ENCODE data around the gene PTPRG. TPM values are rescaled to one million over a fixed set of nuclear protein-coding genes. Genes with fewer than 3 reads are reported as not detected.

The PTPRG gene
- total and polyA plus RNA-seq, 11 donors = 8.0 to 48.5 (median 35.4) TPM

DNA sequence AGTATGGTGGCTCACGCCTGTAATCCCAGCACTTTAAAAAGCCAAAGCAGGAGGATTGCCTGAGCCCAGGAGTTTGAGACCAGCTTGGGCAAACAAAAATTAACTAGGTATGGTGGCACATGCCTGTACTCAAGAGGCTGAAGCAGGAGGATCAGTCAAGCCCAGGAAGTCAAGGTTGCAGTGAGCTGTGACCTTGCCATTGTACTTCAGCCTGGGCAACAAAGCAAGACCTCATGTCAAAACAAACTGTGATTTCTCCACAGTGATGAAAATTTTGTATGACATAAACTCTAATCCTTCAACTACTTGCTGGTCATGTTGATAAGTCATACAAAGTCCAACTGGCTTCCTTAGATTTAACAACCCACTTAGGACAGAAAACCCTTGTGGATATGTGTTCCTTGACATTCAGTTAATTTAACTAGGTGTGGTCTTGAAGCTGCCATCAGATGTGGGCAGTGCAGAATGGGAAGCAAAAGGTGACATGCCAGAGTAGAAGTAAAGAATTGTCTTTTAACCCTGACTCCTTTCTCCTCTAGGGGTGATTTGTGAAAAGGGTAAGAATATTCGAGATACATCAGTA, 263.3 kb downstream of the PTPRG start:
- Histone ChIP-seq H3K27me3 (no peaks in the 10 kb centered on the region), H3K27ac (no peak overlapping the region), H3K36me3 (no peaks in the 10 kb centered on the region), H3K9me3 (no peaks in the 10 kb centered on the region), H3K4me1 (peaks cover 9 to 63% (median 35%) of the 10 kb centered on the region in 12 donors), H3K4me3 (no peak overlapping the region)
- no peak for ATAC-seq
- intact Hi-C loops (cut with DNase I) = no loop called here
- DNase-seq = no peak
- no peak for TF ChIP-seq POLR2A (IDR thresholded peaks at IDR 0.05)
- TF ChIP-seq, protein P1, sequence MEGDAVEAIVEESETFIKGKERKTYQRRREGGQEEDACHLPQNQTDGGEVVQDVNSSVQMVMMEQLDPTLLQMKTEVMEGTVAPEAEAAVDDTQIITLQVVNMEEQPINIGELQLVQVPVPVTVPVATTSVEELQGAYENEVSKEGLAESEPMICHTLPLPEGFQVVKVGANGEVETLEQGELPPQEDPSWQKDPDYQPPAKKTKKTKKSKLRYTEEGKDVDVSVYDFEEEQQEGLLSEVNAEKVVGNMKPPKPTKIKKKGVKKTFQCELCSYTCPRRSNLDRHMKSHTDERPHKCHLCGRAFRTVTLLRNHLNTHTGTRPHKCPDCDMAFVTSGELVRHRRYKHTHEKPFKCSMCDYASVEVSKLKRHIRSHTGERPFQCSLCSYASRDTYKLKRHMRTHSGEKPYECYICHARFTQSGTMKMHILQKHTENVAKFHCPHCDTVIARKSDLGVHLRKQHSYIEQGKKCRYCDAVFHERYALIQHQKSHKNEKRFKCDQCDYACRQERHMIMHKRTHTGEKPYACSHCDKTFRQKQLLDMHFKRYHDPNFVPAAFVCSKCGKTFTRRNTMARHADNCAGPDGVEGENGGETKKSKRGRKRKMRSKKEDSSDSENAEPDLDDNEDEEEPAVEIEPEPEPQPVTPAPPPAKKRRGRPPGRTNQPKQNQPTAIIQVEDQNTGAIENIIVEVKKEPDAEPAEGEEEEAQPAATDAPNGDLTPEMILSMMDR (IDR thresholded peaks at IDR 0.05) = no peak
- 92 to 98% (median 96%) methylated on average over 2 of the region's 2 CpGs for WGBS, 4 donors

DNA sequence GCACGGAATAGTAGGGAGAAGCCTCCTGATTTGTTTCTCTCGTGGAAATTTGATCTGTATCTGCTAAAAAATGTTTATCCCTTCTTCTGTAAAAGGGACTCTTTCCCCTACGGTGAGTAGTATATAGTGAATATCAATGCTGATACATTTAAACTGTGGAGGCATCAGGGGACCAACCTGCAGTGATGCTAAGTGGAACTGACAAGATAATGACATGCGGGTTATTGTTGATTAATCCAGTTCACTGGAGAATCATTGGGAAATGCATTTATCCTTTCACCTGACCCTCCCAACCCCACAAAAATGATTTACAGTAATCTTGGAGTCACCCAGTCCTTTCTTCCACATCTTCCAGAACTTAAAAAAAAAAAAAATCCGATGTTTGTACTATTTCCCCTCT, 264.8 kb downstream of the PTPRG start:
- ATAC-seq (no peak), DNase-seq (no peak)
- TF ChIP-seq, protein P1 (IDR thresholded peaks at IDR 0.05) = no peak
- TF ChIP-seq POLR2A (IDR thresholded peaks at IDR 0.05) = no peak
- WGBS, 4 donors = 71 to 89% (median 84%) methylated on average over 5 of the region's 5 CpGs
- no peaks in the 10 kb centered on the region for H3K27me3 ChIP-seq
- H3K4me3 ChIP-seq = no peak overlapping the region
- no peaks in the 10 kb centered on the region for H3K36me3 ChIP-seq
- peaks cover 9 to 70% (median 40%) of the 10 kb centered on the region in 12 donors for H3K4me1 ChIP-seq
- H3K9me3 ChIP-seq = no peaks in the 10 kb centered on the region
- no peak overlapping the region for H3K27ac ChIP-seq
- intact Hi-C loops (cut with DNase I) = no loop called here

DNA sequence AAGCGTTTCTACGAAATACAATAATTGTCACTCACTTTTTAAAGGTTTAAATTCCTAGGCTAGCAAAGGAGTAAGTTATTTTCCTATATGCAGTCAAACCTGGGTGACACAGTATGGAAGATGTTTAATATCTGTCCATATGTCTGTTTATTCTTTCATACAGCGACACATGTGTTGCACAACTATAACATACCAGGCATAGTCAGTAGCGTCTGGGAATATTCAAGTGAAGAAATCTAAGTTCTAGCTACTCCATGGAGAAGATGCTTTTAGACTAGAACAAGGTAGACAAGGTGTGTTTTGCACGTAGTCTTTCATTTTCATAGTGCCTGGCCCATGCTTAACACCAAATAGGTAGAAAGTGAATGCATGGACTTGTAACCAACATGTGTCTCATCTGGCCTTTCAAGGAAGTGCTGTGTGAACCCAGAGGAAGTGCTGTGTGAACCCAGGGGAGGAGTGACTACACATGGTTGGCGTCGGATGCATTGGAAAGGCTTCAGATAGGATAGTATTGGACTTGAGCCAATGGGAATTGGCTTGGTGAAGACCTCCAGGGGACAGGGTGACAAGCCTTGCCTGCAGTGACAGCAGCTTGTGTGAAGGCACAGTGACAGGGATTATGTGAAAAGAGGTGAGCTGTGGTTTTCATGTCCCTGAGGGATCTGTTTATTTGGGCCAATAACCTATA, 267.0 kb downstream of the PTPRG start:
- Histone ChIP-seq H3K4me3 (no peak overlapping the region), H3K27ac (peak overlapping the region in 11 of 12 donors; percentile 4 to 63 (median 55)), H3K27me3 (no peaks in the 10 kb centered on the region), H3K9me3 (no peaks in the 10 kb centered on the region), H3K36me3 (no peaks in the 10 kb centered on the region), H3K4me1 (peaks cover 9 to 67% (median 31%) of the 10 kb centered on the region in 12 donors)
- 60 to 67% (median 63%) methylated on average over 7 of the region's 7 CpGs for WGBS, 4 donors
- ATAC-seq (peak; percentile 44 to 81 (median 71)), DNase-seq (peak in 4 of 5 donors; percentile 33 to 59 (median 46))
- intact Hi-C loops (cut with DNase I) = no loop called here
- no peak for TF ChIP-seq POLR2A (IDR thresholded peaks at IDR 0.05)
- TF ChIP-seq, protein P1 (IDR thresholded peaks at IDR 0.05) = no peak

DNA sequence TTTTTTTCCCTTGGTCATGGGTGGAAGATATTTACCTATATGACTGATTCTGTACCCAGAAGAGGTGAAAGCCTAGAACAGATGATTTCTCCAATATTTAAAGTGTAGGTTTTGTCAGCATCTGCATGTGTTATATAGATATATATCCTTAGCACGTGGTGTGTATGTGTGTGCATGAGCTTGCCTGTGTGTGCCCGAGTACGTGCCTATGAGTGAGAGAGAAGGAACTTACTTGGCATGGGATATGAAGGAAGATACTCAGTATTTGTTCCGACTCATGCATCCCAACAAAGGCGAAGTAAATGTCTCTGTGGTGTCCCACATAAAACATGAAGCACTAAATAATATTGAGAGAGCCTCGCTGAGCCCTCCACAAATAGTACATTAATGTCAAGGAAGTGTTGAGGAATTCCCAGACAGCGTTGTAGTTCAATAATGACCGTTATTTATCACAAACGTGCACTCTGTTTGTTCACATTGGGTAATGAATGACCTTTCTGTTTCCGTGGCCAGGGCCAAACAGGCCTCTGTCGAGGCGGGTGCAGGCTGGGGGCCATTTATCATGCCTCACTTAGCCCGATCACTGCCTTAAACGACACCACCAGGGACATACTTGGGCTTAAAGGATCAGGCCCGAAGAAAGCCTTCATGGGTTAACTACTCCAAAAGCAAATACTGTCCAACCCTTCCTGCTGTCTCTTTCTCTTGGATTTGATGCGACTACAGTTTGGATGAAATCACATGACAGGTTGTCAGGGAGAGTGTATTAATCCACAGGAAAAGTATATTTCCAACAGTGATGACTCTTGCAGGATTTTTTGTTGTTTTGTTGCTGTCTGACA, 267.7 kb downstream of the PTPRG start:
- peak; percentile 9 to 65 (median 56) for ATAC-seq

More for the DNA sequence above, 267.7 kb downstream of the PTPRG start:
- 37 to 55% (median 42%) methylated on average over 16 of the region's 16 CpGs for WGBS, 4 donors
- H3K27ac ChIP-seq = peak overlapping the region in 11 of 12 donors; percentile 35 to 63 (median 55)
- no peaks in the 10 kb centered on the region for H3K9me3 ChIP-seq
- DNase-seq = no peak
- H3K36me3 ChIP-seq = no peaks in the 10 kb centered on the region
- H3K4me3 ChIP-seq = no peak overlapping the region
- intact Hi-C loops (cut with DNase I) = no loop called here
- H3K27me3 ChIP-seq = no peaks in the 10 kb centered on the region
- TF ChIP-seq POLR2A (IDR thresholded peaks at IDR 0.05) = no peak
- TF ChIP-seq, protein P1 (IDR thresholded peaks at IDR 0.05) = no peak
- H3K4me1 ChIP-seq = peaks cover 9 to 67% (median 32%) of the 10 kb centered on the region in 12 donors
